Activated CD4-positive, alpha-beta T cell treated with anti-CD3 and anti-CD28 coated beads, Interleukin-2, amount 50 U/mL, for 16 hours (primary cell): Measurements from ENCODE around the gene ACD.
A peak's percentile ranks its signal among the peaks of the same experiment; 100 is the strongest.
"Not testable (repeated sequence)": the region's sequence is repeated elsewhere in the genome, so short reads cannot be mapped to it uniquely, and the experiment has no call there.

Experiments
- DNase-seq: peaks from one replicate; pipeline ENCODE4 v3.0.0-alpha.2; 2020

ACD gene

GRCh38 chr16:67659675-67660563 lies at the start of gene ACD:
TSS of gene ACD (minus strand) at chr16:67660260. CDS start at chr16:67660220, 40 bp downstream.
- DNase-seq: peak; percentile 94

GRCh38 chr16:67709050-67709449 lies 49.0 kb upstream of the ACD start:
- DNase-seq: no peak

DNA sequence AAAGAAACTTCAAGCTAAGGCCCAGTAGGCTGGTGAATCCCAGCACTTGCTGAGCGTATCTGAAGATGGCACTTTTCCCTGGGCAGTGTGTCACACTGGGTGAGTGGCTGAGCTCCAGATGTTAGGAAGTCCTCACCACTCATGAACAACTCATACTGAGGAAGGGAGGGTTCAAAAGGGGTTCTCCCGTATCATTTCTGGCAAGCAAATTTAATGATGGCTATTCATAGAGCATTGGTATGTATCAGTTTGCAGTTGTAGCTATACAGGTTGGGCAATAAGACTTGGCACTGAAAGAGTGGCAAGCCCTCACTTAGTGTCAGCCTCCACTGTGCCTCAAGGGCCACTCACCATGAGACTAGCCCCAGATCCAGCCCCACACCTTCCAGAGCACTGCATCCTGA lies 48.3 kb upstream of the ACD start:
- no peak for DNase-seq

GRCh38 chr16:67707790-67708189 lies 47.7 kb upstream of the ACD start:
- DNase-seq: no peak

DNA sequence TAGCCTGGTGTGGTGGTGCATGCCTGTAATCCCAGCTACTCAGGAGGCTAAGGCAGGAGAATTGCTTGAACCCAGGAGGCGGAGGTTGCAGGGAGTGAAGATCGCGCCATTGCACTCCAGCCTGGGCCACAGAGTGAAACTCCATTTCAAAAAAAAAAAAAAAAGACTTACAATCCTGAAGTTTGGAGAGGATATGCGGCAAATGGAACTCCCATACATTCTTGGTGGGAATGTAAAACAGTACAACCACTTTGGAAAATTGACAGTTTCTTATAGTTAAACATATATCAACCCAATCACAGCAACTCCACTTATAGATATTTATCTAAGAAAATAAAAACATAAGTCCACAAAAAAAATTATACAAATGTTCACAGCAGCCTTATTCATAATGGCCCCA lies 47.1 kb upstream of the ACD start:
- no peak for DNase-seq

- DNase-seq: no peak
Observed at GRCh38 chr16:67704110-67704509, 44.0 kb upstream of the ACD start.

DNA sequence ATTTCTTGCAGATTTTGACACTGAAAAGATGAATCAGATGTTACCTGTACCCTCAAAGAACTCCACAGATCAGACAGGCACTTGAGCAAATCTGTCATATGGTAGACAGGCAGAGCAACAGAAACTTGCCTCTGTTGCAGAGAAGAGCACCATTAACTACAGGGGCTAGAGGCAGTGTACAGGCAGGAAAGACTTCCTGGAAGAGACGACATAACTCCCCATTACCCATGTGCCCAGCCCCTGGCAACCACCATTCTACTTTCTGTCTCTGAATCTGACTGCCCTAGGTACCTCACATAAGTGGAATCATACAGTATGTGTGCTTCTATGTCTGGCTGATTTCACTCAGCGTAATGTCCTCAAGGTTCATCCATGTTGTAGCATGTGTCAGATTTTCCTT lies 43.6 kb upstream of the ACD start:
- peak; percentile 35 for DNase-seq

DNA sequence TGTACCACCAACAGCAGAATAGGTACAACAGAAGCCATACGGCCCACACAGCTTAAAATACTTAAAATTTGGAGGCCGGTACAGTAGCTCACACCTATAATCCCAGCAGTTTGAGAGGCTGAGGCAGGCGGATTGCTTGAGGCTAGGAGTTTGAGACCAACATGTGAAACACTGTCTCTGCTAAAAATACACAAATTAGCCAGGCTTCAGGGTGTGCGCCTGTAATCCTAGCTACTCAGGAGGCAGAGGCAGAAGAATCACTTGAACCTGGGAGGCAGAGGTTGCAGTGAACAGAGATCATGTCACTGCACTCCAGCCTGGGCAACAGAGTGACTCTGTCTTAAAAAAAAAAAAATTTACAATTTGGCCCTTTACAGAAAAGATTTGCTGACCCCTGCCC lies 42.1 kb upstream of the ACD start:
- no peak for DNase-seq

DNA sequence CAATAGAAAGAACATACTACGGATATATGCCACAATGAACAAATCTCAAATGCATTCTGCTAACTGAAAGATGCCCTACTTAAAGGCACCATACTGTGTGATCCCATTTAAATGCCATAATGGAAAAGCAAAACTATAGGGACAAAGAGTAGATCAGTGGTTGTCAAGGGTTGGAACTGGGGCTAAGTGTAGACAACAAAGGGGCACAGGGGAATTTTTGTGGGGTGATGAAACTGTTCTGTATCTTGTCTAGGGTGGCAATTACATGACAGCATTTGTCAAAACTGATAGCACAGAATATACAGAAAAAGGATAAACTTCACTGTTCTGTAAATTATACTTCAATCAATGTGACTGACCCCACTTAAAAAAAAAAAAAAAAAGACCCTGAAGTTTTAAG lies 41.4 kb upstream of the ACD start:
- DNase-seq: no peak

DNA sequence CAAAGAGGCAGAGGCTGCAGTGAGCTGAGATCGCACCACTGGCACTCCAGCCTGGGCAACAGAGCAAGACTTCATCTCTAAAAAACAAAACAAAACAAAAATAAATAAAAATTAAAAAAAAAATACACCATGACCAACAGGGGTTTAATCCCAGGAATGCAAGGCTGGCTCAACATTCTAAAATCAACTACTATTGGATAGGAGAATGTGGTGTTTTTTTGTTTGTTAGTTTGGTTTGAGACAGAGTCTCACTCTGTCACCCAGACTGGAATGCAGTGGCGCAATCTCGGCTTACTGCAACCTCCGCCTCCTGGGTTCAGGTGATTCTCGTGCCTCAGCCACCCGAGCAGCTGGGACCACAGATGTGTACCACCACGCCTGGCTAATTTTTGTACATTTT lies 39.2 kb upstream of the ACD start:
- DNase-seq: no peak

- no peak for DNase-seq
Observed at GRCh38 chr16:67697422-67698185, 37.5 kb upstream of the ACD start.

- no peak for DNase-seq
Observed at GRCh38 chr16:67694611-67695010, 34.6 kb upstream of the ACD start.

DNA sequence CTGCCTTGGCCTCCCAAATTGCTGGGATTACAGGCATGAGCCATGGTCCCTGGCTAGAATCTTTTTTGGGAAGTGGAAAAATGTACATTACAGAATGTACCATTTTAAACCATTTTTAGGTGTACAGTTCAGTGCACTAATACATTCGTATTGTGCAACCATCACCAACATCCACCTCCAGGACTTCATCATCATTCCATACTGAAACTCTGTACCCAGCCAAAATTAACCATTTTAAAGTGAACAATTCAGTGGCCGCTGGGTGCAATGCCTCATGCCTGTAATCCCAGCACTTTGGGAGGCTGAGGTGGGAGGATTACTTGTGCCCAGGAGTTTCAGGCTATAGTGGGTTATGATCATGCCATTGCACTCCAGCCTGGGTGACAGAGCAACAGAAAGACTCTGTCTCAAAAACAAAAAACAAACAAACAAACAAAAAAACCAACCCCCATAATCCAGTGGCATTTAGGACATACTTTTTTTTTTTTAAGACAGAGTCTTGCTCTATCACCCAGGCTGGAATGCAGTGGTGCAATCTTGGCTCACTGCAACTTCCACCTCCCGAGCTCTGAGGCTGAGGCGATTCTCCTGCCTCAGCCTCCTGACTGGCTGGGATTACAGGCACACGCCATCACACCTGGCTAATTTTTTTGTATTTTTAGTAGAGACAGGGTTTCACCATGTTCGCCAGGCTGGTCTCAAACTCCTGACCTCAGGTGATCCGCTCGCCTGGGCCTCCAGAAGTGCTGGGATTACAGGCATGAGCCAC lies 33.6 kb upstream of the ACD start:
- DNase-seq: not testable (repeated sequence)

DNA sequence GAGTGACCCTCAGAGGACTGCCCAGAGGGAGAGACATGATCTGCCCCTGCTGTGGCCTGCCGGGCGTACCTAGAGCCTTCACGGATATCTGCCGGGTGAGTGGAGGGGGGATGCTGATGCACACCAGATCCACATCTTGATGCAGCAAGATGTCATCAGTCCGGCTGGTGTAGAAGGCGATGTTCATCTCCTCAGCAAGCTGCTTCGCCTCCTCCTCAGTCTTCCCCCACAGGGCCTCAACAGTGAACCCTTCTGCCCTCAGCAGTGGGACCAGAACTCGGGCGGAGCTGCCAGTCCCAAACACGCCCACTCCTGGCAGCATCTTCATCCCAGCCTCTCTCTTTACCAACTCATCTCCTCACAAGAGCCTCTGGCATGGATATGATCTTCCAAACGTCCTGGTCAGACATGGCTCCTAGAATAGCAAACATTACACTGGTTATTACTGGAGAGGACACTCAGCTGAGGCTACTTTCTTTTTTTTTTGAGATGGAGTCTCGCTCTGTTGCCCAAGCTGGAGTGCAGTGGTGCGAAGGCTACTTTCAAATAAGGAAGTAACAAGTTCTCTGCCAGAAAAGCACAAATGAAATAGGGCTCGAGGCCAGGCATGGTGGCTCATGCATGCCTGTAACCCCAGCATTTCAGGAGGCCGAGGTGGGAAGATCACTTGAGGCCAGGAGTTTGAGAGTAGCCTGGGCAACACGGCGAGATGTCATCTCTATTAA lies 25.5 kb upstream of the ACD start:
- DNase-seq: no peak

DNA sequence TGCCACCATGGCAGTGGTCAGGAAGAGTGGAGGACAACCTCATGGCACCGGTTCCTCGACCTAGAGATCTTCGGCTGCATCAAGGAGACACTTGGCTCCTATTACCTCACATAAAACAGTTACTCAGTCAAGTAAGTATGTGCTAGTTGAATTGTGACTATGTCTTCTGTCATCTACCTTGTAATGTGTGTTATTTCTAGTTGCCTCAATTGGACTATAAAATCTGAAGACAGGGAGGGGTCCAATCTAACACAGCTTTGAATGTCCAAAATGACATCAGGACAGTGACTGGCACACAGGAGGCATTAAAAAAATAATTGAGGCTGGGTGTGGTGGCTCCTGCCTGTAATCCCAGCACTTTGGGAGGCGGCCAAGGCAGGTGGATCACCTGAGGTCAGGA lies 23.7 kb upstream of the ACD start:
- DNase-seq: no peak

DNA sequence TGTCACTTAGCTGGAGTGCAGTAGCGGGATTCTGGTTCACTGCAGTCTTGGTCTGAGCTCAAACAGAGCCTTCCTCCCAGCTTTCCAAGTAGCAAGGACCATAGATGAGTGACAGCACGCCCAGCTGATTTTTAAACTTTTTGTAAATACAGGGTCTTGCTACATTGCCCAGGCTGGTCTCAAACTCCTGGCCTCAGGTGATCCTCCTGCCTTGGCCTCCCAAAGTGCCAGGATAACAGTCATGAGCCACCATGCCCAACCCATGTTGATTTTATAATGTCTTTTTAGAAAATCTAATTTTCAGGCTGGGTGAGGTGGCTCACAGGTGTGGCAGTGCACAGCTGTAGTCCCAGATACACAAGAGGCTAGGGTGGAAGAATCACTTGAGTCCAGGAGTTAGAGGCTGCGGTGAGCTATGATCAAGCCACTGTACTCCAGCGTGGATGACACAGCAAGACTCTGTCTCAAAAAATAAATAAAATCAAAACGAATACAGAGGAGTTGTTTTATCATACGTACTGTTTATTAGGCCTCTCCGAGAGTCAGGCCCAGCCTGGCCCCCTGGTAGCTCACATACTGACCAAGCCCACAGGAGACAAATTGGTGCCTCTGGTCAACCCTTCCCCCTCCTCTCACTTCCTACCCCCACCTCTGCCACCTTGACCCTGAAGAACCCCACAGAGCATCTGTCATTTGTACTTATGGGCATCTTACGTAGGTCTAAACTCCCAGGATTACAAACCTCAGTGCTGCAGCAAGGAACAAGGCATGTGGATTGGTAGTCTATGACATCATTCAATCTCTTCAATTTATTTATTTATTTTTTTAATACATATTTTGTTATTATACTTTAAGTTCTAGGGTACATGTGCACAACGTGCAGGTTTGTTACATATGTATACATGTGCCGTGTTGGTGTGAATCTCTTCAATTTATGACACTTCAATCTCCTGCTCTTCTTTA lies 20.2 kb upstream of the ACD start:
- DNase-seq: no peak

- DNase-seq: no peak
Observed at GRCh38 chr16:67678354-67679023, 18.4 kb upstream of the ACD start.

- DNase-seq: no peak
Observed at GRCh38 chr16:67677712-67678111, 17.7 kb upstream of the ACD start.

GRCh38 chr16:67676939-67677338 lies 16.9 kb upstream of the ACD start:
- no peak for DNase-seq

GRCh38 chr16:67676516-67676915 lies 16.5 kb upstream of the ACD start:
- no peak for DNase-seq

DNA sequence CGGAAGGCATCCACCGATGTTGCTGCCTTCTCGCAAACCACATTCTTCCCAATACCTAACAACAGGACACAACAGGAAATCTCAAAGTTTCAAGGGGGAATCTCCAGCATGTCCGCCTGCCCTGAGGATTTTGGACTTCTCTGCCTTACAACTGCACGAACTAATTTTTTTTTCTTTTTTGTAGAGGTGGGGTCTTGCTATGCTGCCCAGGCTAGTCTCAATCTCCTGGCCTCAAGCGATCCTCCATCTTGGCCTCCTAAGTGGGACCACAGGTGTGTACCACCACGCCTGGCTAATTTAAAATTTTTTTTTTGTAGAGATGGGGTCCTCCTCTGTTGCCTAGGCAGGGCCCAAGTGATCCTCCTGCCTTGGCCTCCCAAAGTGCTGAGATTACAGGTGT lies 15.9 kb upstream of the ACD start:
- DNase-seq: no peak
